GM12873 (cell line): Measurements from ENCODE around the gene GRIK3.

Experiments
- CTCF ChIP-seq: IDR thresholded peaks from 2 replicates; pipeline ENCODE4 v1.5.1; 2012; ENCODE audit warnings: low read depth, mild to moderate bottlenecking, moderate library complexity, low read length, control low read depth; ENCODE audit not compliant: insufficient read depth; ENCODE audit errors: missing control alignments

The GRIK3 gene

DNA sequence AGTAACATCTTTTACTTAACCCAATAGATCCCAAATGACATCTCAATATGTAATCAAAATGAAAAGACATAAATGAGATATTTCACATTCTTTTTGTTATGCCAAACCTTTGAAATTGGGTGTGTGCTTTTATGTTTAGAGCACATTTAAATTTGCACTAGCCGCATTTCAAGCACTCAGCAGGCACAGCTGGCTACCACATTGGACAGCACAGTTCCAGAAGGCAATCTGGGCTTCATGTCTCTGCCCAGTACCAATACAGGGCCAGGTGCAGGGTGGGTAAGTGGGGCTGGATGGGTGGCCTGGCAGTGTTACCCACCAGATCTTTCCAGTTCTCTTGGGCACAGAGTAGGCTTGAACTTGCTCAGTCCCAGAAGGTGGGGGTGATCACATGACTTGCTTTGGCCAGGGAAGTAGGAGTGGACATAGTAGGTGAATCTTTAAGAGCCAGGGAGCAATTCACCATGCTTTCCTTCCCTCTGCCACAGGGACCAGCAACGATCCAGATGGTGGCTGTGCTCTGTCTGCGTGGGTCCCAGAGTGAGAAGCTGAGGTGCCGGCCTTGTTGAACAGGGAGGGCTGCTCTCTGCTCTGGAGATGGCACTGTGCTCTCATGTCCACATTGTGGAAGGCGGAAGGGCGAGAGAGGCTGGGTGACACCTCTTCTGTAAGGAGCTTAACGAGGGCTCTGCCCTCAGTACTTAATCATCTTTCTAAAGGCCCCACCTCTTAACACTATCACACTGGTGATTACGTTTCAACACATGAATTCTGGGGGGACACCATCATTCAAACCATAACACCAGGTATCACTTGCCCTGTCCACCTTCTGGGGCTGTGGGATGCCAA, 261.4 kb downstream of the GRIK3 start:
- no peak for TF ChIP-seq CTCF

GRCh38 chr1:36771660-36772284, 262.5 kb downstream of the GRIK3 start:
- no peak for TF ChIP-seq CTCF

- no peak for TF ChIP-seq CTCF
These were observed 263.1 kb downstream of the GRIK3 start for GRCh38 chr1:36771240-36771639.

DNA sequence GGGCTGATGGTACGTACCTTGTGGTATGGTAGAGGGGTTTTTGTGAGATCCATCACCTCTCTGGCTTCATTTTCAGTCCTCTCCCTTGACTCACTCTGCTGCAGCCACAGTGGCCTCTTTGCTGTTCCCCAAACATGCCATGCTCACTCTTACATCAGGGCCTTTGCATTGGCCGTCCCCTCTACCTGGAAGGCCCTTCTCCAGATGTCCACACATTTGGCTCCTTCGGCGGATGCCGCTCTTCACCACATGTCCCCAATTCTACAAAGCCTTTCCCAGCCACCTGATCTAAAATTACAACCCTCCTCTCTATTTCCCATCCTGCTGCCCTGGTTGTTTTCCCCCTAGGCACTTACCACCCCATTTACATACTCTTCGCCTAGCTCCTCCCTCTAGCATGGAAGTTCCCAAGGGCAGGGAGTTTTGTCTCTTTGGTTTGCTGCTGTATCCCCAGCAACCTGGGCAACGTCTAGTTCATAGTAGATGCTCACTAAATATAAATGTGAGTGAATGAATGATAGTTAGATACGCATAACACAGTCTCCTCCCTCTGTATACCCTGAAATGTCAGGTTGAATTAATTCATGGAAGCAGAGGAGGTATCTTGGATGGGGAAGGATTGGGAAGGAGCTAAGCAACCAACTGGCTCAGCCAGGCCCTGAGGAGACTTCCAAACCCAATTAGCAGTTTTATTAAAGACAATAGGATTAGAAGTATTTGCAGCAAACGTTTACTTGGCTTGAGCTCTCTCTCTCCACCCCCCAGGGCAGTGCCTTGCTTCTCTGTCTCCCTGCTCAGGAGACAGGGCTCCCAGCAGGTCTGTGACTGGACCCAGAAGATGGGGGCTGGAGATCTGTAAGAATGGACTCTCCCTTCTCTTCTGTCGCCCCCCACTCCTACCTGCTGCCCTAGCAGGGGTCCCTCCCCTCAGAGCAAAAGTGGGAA, 264.2 kb downstream of the GRIK3 start:
- TF ChIP-seq CTCF: no peak

- TF ChIP-seq CTCF: no peak
These were observed 265.7 kb downstream of the GRIK3 start for GRCh38 chr1:36768486-36769178.

GRCh38 chr1:36766481-36766880, 267.8 kb downstream of the GRIK3 start:
- TF ChIP-seq CTCF: no peak
